HG03460 (cell line): Measurements from ENCODE around the gene KCNQ1OT1.

ENCODE experiments used
- ATAC-seq: cut with Tn5 transposase; IDR thresholded peaks from one replicate; pipeline ENCODE4 v1.9.1; 2021; ENCODE audit not compliant: unreplicated experiment

The KCNQ1OT1 gene

GRCh38 chr11:2721210-2721916, 21.6 kb upstream of the KCNQ1OT1 start:
- ATAC-seq, result no peak

GRCh38 chr11:2719831-2720590, 20.2 kb upstream of the KCNQ1OT1 start:
- ATAC-seq, result no peak

GRCh38 chr11:2718817-2719438, 19.1 kb upstream of the KCNQ1OT1 start:
- ATAC-seq, result no peak

- no peak for ATAC-seq
Observed at GRCh38 chr11:2717561-2718325, 17.9 kb upstream of the KCNQ1OT1 start.

GRCh38 chr11:2716376-2717095, 16.7 kb upstream of the KCNQ1OT1 start:
- ATAC-seq, result no peak

GRCh38 chr11:2715716-2716350, 16.0 kb upstream of the KCNQ1OT1 start:
- no peak for ATAC-seq

GRCh38 chr11:2714871-2715270, 15.1 kb upstream of the KCNQ1OT1 start:
- ATAC-seq, result no peak

- no peak for ATAC-seq
Observed at GRCh38 chr11:2714463-2714800, 14.6 kb upstream of the KCNQ1OT1 start.

GRCh38 chr11:2713661-2714462, 14.1 kb upstream of the KCNQ1OT1 start:
- no peak for ATAC-seq

- ATAC-seq, result no peak
Observed at GRCh38 chr11:2713094-2713493, 13.3 kb upstream of the KCNQ1OT1 start.

GRCh38 chr11:2711161-2711560, 11.4 kb upstream of the KCNQ1OT1 start:
- ATAC-seq, result no peak

GRCh38 chr11:2709429-2709828, 9.6 kb upstream of the KCNQ1OT1 start:
- no peak for ATAC-seq

- ATAC-seq, result no peak
Observed at GRCh38 chr11:2708757-2709281, 9.0 kb upstream of the KCNQ1OT1 start.

GRCh38 chr11:2708151-2708581, 8.4 kb upstream of the KCNQ1OT1 start:
- ATAC-seq, result no peak

GRCh38 chr11:2707736-2708135, 7.9 kb upstream of the KCNQ1OT1 start:
- ATAC-seq, result no peak

- no peak for ATAC-seq
Observed at GRCh38 chr11:2706321-2706720, 6.5 kb upstream of the KCNQ1OT1 start.

- no peak for ATAC-seq
Observed at GRCh38 chr11:2704896-2705606, 5.3 kb upstream of the KCNQ1OT1 start.

- no peak for ATAC-seq
Observed at GRCh38 chr11:2704356-2704755, 4.6 kb upstream of the KCNQ1OT1 start.
